H9 (cell line): Measurements from ENCODE around the gene CCL19. TPM values are rescaled to one million over a fixed set of nuclear protein-coding genes. Genes with fewer than 3 reads are reported as not detected.

Source experiments
- DNase-seq: peaks from one replicate; pipeline ENCODE4 v3.0.0-alpha.2; 2017
- H2AFZ ChIP-seq: one replicate; pipeline ENCODE4 v1.6.1; 2013; ENCODE audit warnings: mild to moderate bottlenecking, low read length, control low read depth, moderate library complexity
- H2AK5ac ChIP-seq: 2 replicates; pipeline ENCODE4 v1.6.1; 2013; ENCODE audit warnings: low read length, control low read depth, mixed read lengths; ENCODE audit not compliant: insufficient read length
- H2BK120ac ChIP-seq: one replicate; pipeline ENCODE4 v1.6.1; 2013; ENCODE audit warnings: low read depth, mild to moderate bottlenecking, low read length, control low read depth, inconsistent platforms; ENCODE audit not compliant: poor library complexity, severe bottlenecking
- H2BK12ac ChIP-seq: 2 replicates; pipeline ENCODE4 v1.6.1; 2013; ENCODE audit warnings: low read length, control low read depth, mixed read lengths, low read depth; ENCODE audit not compliant: insufficient read length
- H2BK15ac ChIP-seq: 2 replicates; pipeline ENCODE4 v1.6.1; 2013; ENCODE audit warnings: low read depth, low read length, control low read depth
- H2BK20ac ChIP-seq: one replicate; pipeline ENCODE4 v1.6.1; 2013; ENCODE audit warnings: low read depth, mild to moderate bottlenecking, low read length, control low read depth, inconsistent platforms; ENCODE audit not compliant: poor library complexity, severe bottlenecking
- H2BK5ac ChIP-seq: 2 replicates; pipeline ENCODE4 v1.6.1; 2013; ENCODE audit warnings: low read length, control low read depth, mixed read lengths; ENCODE audit not compliant: insufficient read length
- H3K14ac ChIP-seq: 2 replicates; pipeline ENCODE4 v1.6.1; 2013; ENCODE audit warnings: low read length, control low read depth; ENCODE audit not compliant: insufficient read depth
- H3K18ac ChIP-seq: 2 replicates; pipeline ENCODE4 v1.6.1; 2013; ENCODE audit warnings: low read depth, mild to moderate bottlenecking, mixed read lengths, low read length, control low read depth; ENCODE audit not compliant: insufficient read length
- H3K23ac ChIP-seq: 2 replicates; pipeline ENCODE4 v1.6.1; 2013; ENCODE audit warnings: low read length, control low read depth, mixed read lengths, low read depth; ENCODE audit not compliant: insufficient read length
- H3K23me2 ChIP-seq: 2 replicates; pipeline ENCODE4 v1.6.1; 2013; ENCODE audit warnings: low read depth, mild to moderate bottlenecking, mixed read lengths, low read length, control low read depth; ENCODE audit not compliant: insufficient read length, poor library complexity, severe bottlenecking
- H3K27ac ChIP-seq: 2 replicates; pipeline ENCODE4 v1.5.1; 2013; ENCODE audit warnings: low read length, control low read depth, mixed read lengths, low read depth; ENCODE audit not compliant: insufficient read length
- H3K27me3 ChIP-seq: 2 replicates; pipeline ENCODE4 v1.6.1; 2013; ENCODE audit warnings: low read length, control low read depth, inconsistent platforms; ENCODE audit not compliant: insufficient read depth
- H3K4ac ChIP-seq: 2 replicates; pipeline ENCODE4 v1.6.1; 2013; ENCODE audit warnings: low read depth, mild to moderate bottlenecking, control low read depth, inconsistent platforms, low read length, moderate library complexity
- H3K4me1 ChIP-seq: 2 replicates; pipeline ENCODE4 v1.6.1; 2013; ENCODE audit warnings: low read length, control low read depth, inconsistent platforms; ENCODE audit not compliant: insufficient read depth
- H3K4me2 ChIP-seq: 2 replicates; pipeline ENCODE4 v1.6.1; 2013; ENCODE audit warnings: low read length, control low read depth, mixed read lengths; ENCODE audit not compliant: insufficient read length, insufficient read depth
- H3K56ac ChIP-seq: 2 replicates; pipeline ENCODE4 v1.6.1; 2013; ENCODE audit warnings: low read depth, mild to moderate bottlenecking, mixed read lengths, low read length, control low read depth; ENCODE audit not compliant: insufficient read length
- H3K79me1 ChIP-seq: 2 replicates; pipeline ENCODE4 v1.6.1; 2013; ENCODE audit warnings: low read depth, mild to moderate bottlenecking, moderate library complexity, low read length, control low read depth, inconsistent platforms; ENCODE audit not compliant: insufficient read depth, poor library complexity, severe bottlenecking
- H3K79me2 ChIP-seq: 2 replicates; pipeline ENCODE4 v1.6.1; 2013; ENCODE audit warnings: low read length, control low read depth, inconsistent platforms; ENCODE audit not compliant: insufficient read depth
- H3K9ac ChIP-seq: 2 replicates; pipeline ENCODE4 v1.6.1; 2013; ENCODE audit warnings: low read length, control low read depth, mixed read lengths; ENCODE audit not compliant: insufficient read length; ENCODE audit errors: extremely low read depth
- H3K9me3 ChIP-seq: one replicate; pipeline ENCODE4 v1.6.1; 2013; ENCODE audit warnings: low read depth, low read length, inconsistent platforms; ENCODE audit not compliant: control insufficient read depth
- H3T11ph ChIP-seq: one replicate; pipeline ENCODE4 v1.6.1; 2013; ENCODE audit warnings: mild to moderate bottlenecking, low read length, control low read depth, inconsistent platforms
- H4K20me1 ChIP-seq: one replicate; pipeline ENCODE4 v1.6.1; 2013; ENCODE audit not compliant: control insufficient read depth, insufficient read length, insufficient read depth
- H4K5ac ChIP-seq: 2 replicates; pipeline ENCODE4 v1.6.1; 2013; ENCODE audit warnings: low read depth, mild to moderate bottlenecking, mixed read lengths, low read length, control low read depth; ENCODE audit not compliant: insufficient read length
- H4K8ac ChIP-seq: replicated peaks from 2 replicates; pipeline ENCODE4 v1.6.1; 2013; ENCODE audit warnings: low read length, control low read depth, mixed read lengths, low read depth; ENCODE audit not compliant: insufficient read length
- H4K91ac ChIP-seq: 2 replicates; pipeline ENCODE4 v1.6.1; 2013; ENCODE audit warnings: low read depth, mild to moderate bottlenecking, moderate library complexity, mixed read lengths, low read length, control low read depth; ENCODE audit not compliant: insufficient read length
- H3K27ac Mint-ChIP-seq, 3 experiments: 2 replicates in 2 of 3; 3 replicates in 1 of 3; pipeline ENCODE4 v1.8.0; 2020 to 2021; ENCODE audit warnings: mixed read lengths in 3 of 3, mild to moderate bottlenecking in 1 of 3, moderate library complexity in 1 of 3
- H3K27me3 Mint-ChIP-seq: 2 replicates; pipeline ENCODE4 v1.8.0; 2021; ENCODE audit warnings: low read depth, mild to moderate bottlenecking, moderate library complexity, mixed read lengths
- H3K36me3 Mint-ChIP-seq, 3 experiments: 2 replicates in 2 of 3; 3 replicates in 1 of 3; pipeline ENCODE4 v1.8.0; 2020 to 2021; ENCODE audit warnings: low read depth in 3 of 3, mixed read lengths in 3 of 3; ENCODE audit not compliant: insufficient read depth in 1 of 3
- H3K4me1 Mint-ChIP-seq, 2 experiments: 2 replicates each; pipeline ENCODE4 v1.8.0; 2020; ENCODE audit warnings: mixed read lengths in 2 of 2
- H3K4me3 Mint-ChIP-seq, 2 experiments: 2 replicates in 1 of 2; 3 replicates in 1 of 2; pipeline ENCODE4 v1.8.0; 2020 to 2021; ENCODE audit warnings: mild to moderate bottlenecking in 2 of 2, mixed read lengths in 2 of 2, moderate library complexity in 1 of 2
- H3K9me3 Mint-ChIP-seq, 2 experiments: 2 replicates in 1 of 2; 3 replicates in 1 of 2; pipeline ENCODE4 v1.8.0; 2020; ENCODE audit warnings: mild to moderate bottlenecking in 2 of 2, mixed read lengths in 2 of 2, moderate library complexity in 1 of 2
- WGBS: extraction: QIAGEN DNeasy Blood & Tissue Kit; methylation state at CpG from one replicate; pipeline ENCODE4 v1.1.7; 2013; ENCODE audit warnings: missing lambda C conversion rate, low lambda C conversion rate, mixed read lengths; ENCODE audit not compliant: insufficient read length; ENCODE audit errors: extremely low coverage; 5-methylcytosine and 5-hydroxymethylcytosine counted together
- total RNA-seq: library from RNA; stranded (reverse); gene quantifications from 2 replicates; pipeline ENCODE4 v1.2.1, GENCODE V29; 2021
- TF ChIP-seq, protein P1 (sequence below): fragments of 200-600 bp; sonication (generic); conservative IDR thresholded peaks from 3 replicates; pipeline ENCODE4 v1.8.0; 2021; ENCODE audit warnings: antibody characterized with exemption, mild to moderate bottlenecking

Gene CCL19
- total RNA-seq, 1 experiment from 2014 or later = not detected

DNA sequence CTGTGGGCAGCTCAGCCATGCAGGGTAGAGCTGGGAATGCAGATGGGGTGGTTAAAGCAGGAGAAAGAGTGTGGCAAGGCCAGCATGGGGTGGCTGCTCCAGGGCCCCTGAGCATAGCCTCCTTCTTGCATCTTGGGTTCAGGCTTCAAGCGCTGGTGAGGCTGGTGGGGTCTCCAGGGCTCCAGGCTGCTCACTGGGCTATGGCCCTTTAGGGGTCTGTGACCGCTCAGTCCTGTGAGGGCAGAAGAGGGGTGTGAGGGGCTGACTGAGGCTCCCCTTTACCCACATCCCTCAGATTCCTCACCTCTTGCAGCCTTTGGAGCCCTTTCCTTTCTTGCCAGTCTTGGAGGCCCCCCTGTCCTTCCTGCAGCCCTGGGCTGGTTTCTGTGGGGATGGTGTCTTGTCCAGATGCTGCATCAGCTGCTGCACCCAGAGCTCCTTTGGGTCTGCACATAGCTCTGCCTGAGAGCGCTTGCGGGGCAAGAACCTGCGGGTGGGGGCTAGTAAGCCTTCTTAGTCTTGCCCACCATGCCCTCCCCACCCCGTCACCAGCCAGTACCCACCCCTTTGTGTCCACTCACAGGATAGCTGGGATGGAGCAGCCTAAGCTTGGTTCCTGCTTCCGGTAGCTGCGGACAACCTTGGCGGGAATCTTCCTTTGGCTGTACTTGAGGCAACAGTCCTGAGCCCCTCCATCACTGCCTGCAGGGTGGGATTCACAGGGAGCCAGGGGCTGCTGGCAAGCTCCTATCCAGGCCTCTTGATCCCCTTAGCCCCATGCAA, 18.3 kb upstream of the CCL19 start:
- Histone ChIP-seq H2AFZ (no peak overlapping the region), H3K4me2 (no peak overlapping the region), H3K18ac (no peak overlapping the region), H4K91ac (no peak overlapping the region), H3K14ac (0 out of 2 replicates have a peak overlapping the region, but pooled peaks have one; percentile 36), H2BK5ac (no peak overlapping the region), H2BK12ac (no peak overlapping the region), H3K27ac (no peak overlapping the region), H2BK120ac (no peak overlapping the region), H3T11ph (no peak overlapping the region), H3K27me3 (no peaks in the 10 kb centered on the region), H2AK5ac (no peak overlapping the region), H2BK15ac (no peak overlapping the region), H2BK20ac (no peak overlapping the region), H3K23ac (no peak overlapping the region), H3K79me1 (no peaks in the 10 kb centered on the region), H3K56ac (no peak overlapping the region), H3K9me3 (no peaks in the 10 kb centered on the region), H4K8ac (no peak overlapping the region), H4K5ac (no peak overlapping the region), H3K4me1 (no peaks in the 10 kb centered on the region), H4K20me1 (no peaks in the 10 kb centered on the region), H3K23me2 (no peaks in the 10 kb centered on the region), H3K79me2 (no peaks in the 10 kb centered on the region), H3K9ac (no peak overlapping the region), H3K4ac (no peak overlapping the region)
- TF ChIP-seq, protein P1, sequence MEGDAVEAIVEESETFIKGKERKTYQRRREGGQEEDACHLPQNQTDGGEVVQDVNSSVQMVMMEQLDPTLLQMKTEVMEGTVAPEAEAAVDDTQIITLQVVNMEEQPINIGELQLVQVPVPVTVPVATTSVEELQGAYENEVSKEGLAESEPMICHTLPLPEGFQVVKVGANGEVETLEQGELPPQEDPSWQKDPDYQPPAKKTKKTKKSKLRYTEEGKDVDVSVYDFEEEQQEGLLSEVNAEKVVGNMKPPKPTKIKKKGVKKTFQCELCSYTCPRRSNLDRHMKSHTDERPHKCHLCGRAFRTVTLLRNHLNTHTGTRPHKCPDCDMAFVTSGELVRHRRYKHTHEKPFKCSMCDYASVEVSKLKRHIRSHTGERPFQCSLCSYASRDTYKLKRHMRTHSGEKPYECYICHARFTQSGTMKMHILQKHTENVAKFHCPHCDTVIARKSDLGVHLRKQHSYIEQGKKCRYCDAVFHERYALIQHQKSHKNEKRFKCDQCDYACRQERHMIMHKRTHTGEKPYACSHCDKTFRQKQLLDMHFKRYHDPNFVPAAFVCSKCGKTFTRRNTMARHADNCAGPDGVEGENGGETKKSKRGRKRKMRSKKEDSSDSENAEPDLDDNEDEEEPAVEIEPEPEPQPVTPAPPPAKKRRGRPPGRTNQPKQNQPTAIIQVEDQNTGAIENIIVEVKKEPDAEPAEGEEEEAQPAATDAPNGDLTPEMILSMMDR = no peak
- Mint-ChIP-seq H3K27me3 (peaks cover 12% of the 10 kb centered on the region), H3K4me1 (no peaks in the 10 kb centered on the region), H3K36me3 (no peaks in the 10 kb centered on the region; a peak in 1 of 7 replicates), H3K27ac (no peak overlapping the region), H3K9me3 (no peaks in the 10 kb centered on the region), H3K4me3 (no peak overlapping the region)
- no peak for DNase-seq
- no CpG with 5 or more reads among the region's 9 CpGs for WGBS
